T-helper 2 cell treated with Interferon-gamma antibody and Interleukin-4, amounts not matched to agents 5 μg/mL and 100 μg/mL, for 36 hours (primary cell): ENCODE results near the gene SCPEP1.

Experiments used
- DNase-seq: peaks from one replicate; pipeline ENCODE4 v3.0.0; 2021; ENCODE audit warnings: low spot score
- H3K27ac Mint-ChIP-seq: one replicate; pipeline ENCODE4 v1.8.0; 2021; ENCODE audit warnings: mild to moderate bottlenecking, mixed read lengths
- H3K27me3 Mint-ChIP-seq: one replicate; pipeline ENCODE4 v1.8.0; 2021; ENCODE audit warnings: low read depth, mixed read lengths
- H3K36me3 Mint-ChIP-seq: one replicate; pipeline ENCODE4 v1.8.0; 2021; ENCODE audit warnings: low read depth, mixed read lengths
- H3K4me1 Mint-ChIP-seq: one replicate; pipeline ENCODE4 v1.8.0; 2021; ENCODE audit warnings: low read depth, mixed read lengths
- H3K4me3 Mint-ChIP-seq: one replicate; pipeline ENCODE4 v1.8.0; 2022; ENCODE audit warnings: mild to moderate bottlenecking, moderate library complexity, mixed read lengths
- H3K9me3 Mint-ChIP-seq: one replicate; pipeline ENCODE4 v1.8.0; 2021; ENCODE audit warnings: mixed read lengths

SCPEP1 gene

DNA sequence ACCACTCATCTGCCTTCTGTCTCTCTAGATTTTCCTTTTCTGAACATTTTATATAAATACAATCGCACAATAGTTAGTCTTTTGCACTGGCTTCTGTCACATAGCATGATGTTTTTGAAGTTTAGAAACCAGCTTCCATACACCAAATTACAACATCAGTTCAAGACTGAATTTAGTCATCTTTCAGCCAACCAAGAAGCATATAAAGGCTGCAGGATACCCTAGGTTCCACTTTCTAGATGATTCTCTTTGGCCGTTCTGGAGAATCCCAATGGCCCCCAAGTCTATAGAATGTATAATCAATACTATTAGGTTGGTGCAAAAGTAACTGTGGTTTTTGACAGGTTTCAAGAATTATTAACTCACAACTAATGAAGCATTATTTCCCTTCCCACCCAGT, 19.4 kb downstream of the SCPEP1 start:
- Mint-ChIP-seq H3K4me1 (no peaks in the 10 kb centered on the region), H3K4me3 (no peak overlapping the region), H3K36me3 (peaks cover 3% of the 10 kb centered on the region), H3K27ac (no peak overlapping the region), H3K27me3 (no peaks in the 10 kb centered on the region), H3K9me3 (no peaks in the 10 kb centered on the region)
- DNase-seq: no peak

DNA sequence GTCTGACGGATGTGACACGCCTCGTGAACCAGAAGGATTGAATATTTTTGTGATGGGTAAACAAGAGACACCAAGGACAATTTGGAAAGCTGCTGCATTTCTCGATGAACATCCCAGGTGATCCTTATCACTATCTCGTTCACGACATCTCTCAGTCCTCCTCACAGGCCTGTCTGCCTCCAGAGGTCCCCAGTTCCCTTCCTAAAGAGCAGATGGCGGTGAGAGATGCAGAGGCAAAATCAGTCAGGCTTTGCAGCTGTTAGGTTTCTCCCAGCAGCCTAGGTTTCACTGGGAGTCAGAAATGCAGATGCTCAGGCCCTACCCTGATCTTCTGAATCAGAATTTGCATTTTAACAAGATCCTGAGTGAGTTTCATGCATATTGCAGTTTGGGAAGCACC, 23.6 kb downstream of the SCPEP1 start:
- Mint-ChIP-seq H3K9me3 (no peaks in the 10 kb centered on the region), H3K36me3 (peaks cover 3% of the 10 kb centered on the region), H3K27me3 (no peaks in the 10 kb centered on the region), H3K4me3 (no peak overlapping the region), H3K4me1 (peaks cover 8% of the 10 kb centered on the region), H3K27ac (no peak overlapping the region)
- DNase-seq: no peak

DNA sequence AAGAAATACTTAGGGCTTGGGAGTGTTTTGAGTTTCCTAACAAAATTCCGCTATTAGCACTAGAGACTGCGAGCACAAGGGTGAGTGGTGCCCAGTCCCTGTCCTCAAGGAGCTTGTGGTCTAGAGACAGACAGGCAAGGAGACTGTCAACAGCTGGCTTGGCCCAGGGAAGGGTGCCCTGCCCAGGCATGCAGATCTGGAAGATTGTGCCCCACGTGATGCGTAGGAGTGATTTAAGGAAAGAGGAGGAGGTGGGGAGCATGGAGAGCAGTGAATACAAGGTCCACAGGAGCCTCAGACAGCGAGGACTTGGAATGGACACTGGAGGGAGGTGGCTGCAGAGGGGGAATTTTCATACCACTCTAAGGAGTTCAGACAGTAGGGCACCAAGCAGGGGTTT, 25.0 kb downstream of the SCPEP1 start:
- Mint-ChIP-seq H3K36me3 (peaks cover 2% of the 10 kb centered on the region), H3K4me1 (peaks cover 8% of the 10 kb centered on the region), H3K27ac (no peak overlapping the region), H3K4me3 (no peak overlapping the region), H3K9me3 (no peaks in the 10 kb centered on the region), H3K27me3 (no peaks in the 10 kb centered on the region)
- DNase-seq: no peak

DNA sequence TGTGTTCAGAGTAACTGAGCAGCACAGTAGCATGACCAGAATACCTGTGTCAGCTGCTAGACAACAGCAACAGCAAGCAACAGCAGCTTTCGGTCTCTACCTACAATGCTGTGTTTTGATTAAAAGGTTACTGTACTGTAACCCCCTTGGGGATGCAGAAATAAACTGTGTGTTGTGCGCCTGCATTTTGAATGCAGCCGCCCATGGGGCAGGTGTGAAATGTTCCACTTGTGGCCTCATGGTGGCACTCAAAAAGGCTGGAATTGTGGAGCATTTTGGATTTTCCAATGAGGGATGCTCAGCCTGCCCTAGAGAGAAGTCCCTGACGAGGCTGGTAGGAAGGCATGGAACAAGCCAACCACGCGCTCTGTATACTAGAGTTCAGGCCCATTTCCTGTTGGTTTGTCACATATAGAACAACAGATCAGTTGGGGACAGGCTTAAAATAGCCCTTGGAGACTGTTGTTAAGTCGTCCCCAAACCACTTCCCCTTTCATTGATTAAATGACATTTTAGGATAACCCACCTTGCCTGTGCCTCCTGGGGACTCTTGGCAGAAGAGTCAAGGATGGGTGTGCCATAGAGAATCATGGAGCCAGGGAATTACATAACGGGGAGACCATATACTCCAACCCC, 27.1 kb downstream of the SCPEP1 start:
- H3K4me1 Mint-ChIP-seq: peaks cover 13% of the 10 kb centered on the region
- H3K9me3 Mint-ChIP-seq: no peaks in the 10 kb centered on the region
- no peak overlapping the region for H3K4me3 Mint-ChIP-seq
- peaks cover 5% of the 10 kb centered on the region for H3K27me3 Mint-ChIP-seq
- peaks cover 2% of the 10 kb centered on the region for H3K36me3 Mint-ChIP-seq
- no peak for DNase-seq
- H3K27ac Mint-ChIP-seq: no peak overlapping the region

DNA sequence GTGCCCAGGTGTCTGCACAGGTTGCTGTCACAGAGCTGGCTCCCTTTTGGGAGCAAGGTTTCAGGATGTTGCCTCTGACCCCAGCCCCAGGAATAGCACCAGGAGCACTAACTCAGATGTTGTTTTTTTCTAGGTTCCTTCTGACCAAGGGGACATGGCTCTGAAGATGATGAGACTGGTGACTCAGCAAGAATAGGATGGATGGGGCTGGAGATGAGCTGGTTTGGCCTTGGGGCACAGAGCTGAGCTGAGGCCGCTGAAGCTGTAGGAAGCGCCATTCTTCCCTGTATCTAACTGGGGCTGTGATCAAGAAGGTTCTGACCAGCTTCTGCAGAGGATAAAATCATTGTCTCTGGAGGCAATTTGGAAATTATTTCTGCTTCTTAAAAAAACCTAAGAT, 28.1 kb downstream of the SCPEP1 start:
- Mint-ChIP-seq H3K4me1 (peaks cover 15% of the 10 kb centered on the region), H3K27me3 (peaks cover 10% of the 10 kb centered on the region), H3K4me3 (no peak overlapping the region), H3K27ac (no peak overlapping the region), H3K9me3 (no peaks in the 10 kb centered on the region), H3K36me3 (peaks cover 2% of the 10 kb centered on the region)
- no peak for DNase-seq

DNA sequence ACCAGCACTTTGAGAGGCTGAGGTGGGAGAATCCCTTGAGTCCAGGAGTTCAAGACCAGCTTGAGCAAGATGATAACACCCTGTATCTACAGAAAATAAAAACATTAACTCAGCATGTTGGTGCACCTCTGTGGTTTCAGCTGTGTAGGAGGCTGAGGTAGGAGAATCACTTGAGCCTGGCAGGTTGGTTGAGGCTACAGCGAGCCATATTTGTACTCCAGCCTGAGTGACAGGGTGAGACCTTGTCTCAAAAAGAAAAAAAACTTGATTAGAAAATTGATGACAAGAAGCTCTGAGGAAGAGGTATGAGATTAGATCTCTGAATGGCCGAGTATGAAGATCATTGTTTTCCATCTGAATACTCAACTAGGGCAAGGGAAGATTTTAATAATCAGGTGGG, 31.0 kb downstream of the SCPEP1 start:
- Mint-ChIP-seq H3K4me1 (peaks cover 15% of the 10 kb centered on the region), H3K27me3 (peaks cover 14% of the 10 kb centered on the region), H3K36me3 (peaks cover 2% of the 10 kb centered on the region), H3K27ac (no peak overlapping the region), H3K4me3 (no peak overlapping the region), H3K9me3 (no peaks in the 10 kb centered on the region)
- DNase-seq: no peak

DNA sequence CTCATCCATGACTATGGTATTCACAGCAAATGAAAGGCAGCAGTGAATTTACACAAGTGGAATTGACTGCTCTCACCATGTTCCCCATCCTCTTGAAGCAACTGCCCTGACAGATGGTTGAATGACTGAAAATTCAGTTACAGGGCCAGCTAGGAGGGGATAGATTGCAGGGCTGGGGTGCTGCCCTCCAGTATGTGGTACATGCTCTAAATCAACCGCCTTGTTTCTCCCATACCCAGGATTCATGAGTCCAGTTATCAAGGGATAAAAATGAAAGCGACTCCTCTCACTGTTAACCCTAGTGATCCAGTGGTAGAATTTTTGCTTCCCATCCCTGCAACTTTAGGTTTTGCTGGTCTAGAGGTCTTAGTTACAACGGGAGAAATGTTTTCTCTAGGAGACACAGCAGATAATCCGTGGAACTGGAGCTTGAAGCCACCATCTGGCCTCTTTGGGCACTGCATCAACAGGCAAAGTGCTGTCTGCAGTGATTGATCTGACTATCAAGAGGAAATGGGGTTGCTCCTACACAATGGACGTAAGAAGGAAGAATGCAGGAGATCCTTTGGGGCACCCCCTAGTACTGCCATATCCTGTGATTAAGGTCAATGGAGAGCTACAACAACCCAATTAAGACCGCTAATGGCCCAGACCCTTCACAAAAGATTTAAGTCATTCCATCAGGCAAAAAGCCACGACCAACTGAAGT, 32.0 kb downstream of the SCPEP1 start:
- Mint-ChIP-seq H3K36me3 (peaks cover 2% of the 10 kb centered on the region), H3K27me3 (peaks cover 14% of the 10 kb centered on the region), H3K9me3 (no peaks in the 10 kb centered on the region), H3K4me1 (peaks cover 13% of the 10 kb centered on the region), H3K4me3 (no peak overlapping the region), H3K27ac (no peak overlapping the region)
- DNase-seq: peak; percentile 42

DNA sequence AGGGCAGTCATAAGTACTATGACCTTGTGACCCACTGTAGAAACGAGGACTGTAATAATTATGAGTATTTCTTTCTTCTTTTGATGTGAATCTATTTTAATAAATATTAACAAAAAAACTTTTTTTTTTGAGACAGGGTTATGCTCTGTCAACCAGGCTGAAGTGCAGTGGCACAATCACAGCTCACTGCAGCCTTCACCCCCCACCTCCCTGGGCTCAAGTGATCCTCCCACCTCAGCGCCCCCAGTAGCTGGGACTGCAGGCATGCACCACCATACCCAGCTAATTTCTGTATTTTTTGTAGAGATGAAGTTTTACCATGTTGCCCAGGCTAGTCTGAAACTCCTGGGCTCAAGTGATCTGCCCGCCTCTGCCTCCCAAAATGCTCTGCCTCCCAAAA, 32.6 kb downstream of the SCPEP1 start:
- H3K9me3 Mint-ChIP-seq: no peaks in the 10 kb centered on the region
- H3K4me3 Mint-ChIP-seq: no peak overlapping the region
- H3K36me3 Mint-ChIP-seq: no peaks in the 10 kb centered on the region
- no peak overlapping the region for H3K27ac Mint-ChIP-seq
- peaks cover 7% of the 10 kb centered on the region for H3K4me1 Mint-ChIP-seq
- DNase-seq: no peak
- peaks cover 14% of the 10 kb centered on the region for H3K27me3 Mint-ChIP-seq

DNA sequence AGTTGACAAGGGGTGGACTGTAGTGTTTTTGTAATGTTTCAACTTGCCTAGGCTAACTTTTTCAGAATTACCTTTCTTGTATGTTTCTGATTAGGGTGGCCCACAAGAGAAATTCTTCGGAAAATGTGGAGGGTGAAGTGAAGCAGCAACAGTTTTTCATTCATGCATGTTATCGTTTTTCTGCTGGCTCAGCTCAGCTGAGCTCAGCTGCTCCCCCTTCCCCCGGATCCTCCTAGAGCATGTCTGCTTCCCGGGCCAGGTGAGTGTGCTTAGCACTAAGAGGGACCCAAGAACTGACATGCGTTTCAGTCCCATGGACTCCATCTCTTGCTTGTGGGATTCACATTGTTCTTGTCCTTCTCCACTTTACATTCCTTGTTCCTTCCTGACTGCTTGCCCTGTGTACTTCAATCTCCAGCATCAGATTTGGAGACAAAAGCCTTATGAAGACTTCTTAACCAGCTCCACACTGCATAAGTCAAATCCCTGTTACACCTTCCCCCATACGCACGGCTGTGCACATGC, 33.6 kb downstream of the SCPEP1 start:
- Mint-ChIP-seq H3K9me3 (no peaks in the 10 kb centered on the region), H3K27me3 (peaks cover 14% of the 10 kb centered on the region), H3K4me1 (peaks cover 7% of the 10 kb centered on the region), H3K4me3 (no peak overlapping the region), H3K36me3 (no peaks in the 10 kb centered on the region), H3K27ac (no peak overlapping the region)
- no peak for DNase-seq

DNA sequence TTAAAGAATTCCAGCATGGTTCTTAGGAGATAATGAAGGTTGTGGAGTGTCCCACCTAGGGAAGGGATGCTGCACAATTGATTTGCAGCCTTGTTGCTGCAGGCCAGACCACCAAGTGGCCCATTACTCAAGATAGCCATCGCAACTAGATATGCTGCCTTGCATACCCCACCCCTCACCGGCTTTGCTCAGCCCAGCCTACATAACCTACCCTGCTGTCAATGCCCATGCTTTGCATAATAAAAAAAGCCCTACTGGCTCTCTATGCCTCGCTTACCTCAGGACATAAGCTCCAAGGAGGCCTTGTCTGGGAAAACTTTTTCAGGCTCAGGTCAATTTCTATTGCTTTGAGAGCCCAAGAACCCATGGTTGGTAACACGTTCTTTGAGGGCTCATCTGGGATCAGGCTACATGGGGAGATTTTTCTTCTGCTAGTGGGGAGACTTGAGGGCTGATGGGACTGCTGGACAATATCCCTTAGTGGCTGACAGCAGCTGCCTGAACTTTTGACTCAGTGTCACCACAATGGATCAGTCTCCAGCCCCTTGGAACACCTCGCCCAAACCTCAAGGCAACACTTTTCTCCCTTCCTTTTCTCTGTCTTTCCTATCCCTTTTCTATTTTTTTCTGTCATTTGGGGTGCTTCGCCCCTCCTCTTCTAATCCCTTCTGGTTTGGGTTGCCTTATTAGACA, 38.3 kb downstream of the SCPEP1 start:
- no peak for DNase-seq
- peaks cover 14% of the 10 kb centered on the region for H3K27me3 Mint-ChIP-seq
- H3K9me3 Mint-ChIP-seq: no peaks in the 10 kb centered on the region
- H3K27ac Mint-ChIP-seq: no peak overlapping the region
- no peak overlapping the region for H3K4me3 Mint-ChIP-seq
- H3K4me1 Mint-ChIP-seq: no peaks in the 10 kb centered on the region
- H3K36me3 Mint-ChIP-seq: no peaks in the 10 kb centered on the region

DNA sequence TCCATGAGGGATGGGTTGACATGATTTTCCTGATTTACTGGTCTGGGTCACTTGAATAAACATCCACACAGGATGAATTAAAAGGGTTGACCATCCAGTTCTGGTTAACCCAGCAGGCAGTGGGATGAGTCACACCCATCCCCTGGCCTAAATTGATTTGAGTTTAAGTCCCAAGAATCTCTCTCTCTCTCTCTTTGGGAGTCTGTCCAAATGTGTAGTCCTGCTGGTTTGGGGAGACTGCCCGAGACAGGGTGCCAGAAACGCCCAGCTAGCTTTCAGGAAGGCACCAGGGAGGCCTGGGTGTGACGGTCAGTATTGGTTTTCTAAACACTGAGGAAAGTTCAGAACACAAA, 38.8 kb downstream of the SCPEP1 start:
- no peak overlapping the region for H3K27ac Mint-ChIP-seq
- no peaks in the 10 kb centered on the region for H3K9me3 Mint-ChIP-seq
- H3K4me1 Mint-ChIP-seq: no peaks in the 10 kb centered on the region
- H3K4me3 Mint-ChIP-seq: no peak overlapping the region
- H3K27me3 Mint-ChIP-seq: peaks cover 12% of the 10 kb centered on the region
- DNase-seq: no peak
- H3K36me3 Mint-ChIP-seq: no peaks in the 10 kb centered on the region

DNA sequence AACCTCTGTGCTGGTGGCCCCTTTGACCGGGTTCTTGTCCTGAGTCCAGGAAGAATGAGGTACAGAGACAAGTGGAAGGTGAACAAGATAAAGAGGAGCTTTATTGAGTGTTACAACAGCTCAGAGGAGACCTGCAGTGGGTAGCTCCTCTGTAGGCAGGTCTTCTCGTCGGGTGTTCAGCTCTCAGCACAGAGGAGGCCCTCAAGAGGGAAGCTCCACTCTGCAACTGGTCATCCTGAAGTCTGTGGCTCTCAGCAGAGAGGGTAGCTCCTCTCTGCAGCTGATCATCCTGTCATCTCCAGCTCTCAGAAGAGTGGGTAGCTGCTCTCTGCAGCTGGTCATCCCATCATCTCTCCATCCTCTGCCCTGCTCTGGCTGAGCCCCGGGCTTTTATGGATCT, 39.7 kb downstream of the SCPEP1 start:
- Mint-ChIP-seq H3K27ac (no peak overlapping the region), H3K9me3 (no peaks in the 10 kb centered on the region), H3K36me3 (no peaks in the 10 kb centered on the region), H3K27me3 (peaks cover 10% of the 10 kb centered on the region), H3K4me3 (no peak overlapping the region), H3K4me1 (no peaks in the 10 kb centered on the region)
- no peak for DNase-seq

DNA sequence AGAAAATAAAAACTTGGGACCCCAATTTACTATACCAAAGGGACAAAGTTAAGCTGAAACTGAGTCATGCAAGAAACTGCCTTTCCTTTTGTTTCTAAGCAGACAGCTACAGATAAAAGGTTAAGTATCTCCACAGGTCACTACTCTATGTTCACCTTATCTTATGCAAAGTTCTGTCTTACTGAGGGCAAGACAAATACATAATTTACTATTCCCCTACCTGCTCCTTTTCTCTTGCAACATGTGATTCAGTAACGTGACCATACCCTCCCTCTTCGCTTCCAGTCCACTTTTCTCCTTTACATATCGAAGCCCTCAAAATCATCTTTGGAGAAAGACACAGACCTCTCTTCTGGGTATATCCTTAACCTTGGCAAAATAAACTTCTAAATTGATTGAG, 42.3 kb downstream of the SCPEP1 start:
- Mint-ChIP-seq H3K4me1 (no peaks in the 10 kb centered on the region), H3K4me3 (no peak overlapping the region), H3K27me3 (peaks cover 10% of the 10 kb centered on the region), H3K27ac (no peak overlapping the region), H3K36me3 (no peaks in the 10 kb centered on the region), H3K9me3 (peaks cover 9% of the 10 kb centered on the region)
- no peak for DNase-seq

DNA sequence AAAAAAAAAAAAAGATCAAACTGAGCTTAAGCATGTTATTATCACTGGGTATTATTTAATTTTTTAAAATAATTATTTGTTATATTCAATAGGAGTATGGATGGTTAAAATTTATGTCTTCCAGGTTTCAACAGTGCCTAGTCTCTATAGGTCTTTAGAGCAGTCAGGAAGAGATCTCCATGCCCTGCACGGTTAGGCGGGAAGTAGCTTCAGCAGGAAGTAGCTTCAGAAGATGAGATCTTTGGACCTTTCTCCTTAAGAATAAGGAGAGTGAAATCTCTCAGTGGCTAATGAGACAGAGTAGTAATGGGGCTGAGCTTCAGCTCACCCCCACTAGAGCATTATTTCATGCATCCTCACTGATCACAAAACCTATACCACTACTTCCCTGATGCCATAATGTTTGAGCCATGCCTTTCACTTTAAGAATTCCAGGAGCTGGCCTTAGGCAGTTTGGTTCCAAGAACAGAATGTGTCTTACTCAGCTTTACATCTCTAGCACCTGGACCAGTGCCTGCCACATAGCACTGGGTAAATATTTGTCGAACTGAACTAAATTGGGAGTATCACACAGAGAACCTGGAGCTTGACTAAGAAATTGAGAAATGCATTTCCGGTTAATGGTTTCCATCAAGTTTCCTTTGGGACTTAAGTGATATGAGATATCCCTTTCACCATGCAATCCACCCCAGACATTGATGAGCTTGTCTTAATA, 43.5 kb downstream of the SCPEP1 start:
- H3K9me3 Mint-ChIP-seq: peaks cover 17% of the 10 kb centered on the region
- H3K36me3 Mint-ChIP-seq: no peaks in the 10 kb centered on the region
- H3K4me3 Mint-ChIP-seq: no peak overlapping the region
- H3K27me3 Mint-ChIP-seq: peaks cover 10% of the 10 kb centered on the region
- no peaks in the 10 kb centered on the region for H3K4me1 Mint-ChIP-seq
- DNase-seq: no peak
- no peak overlapping the region for H3K27ac Mint-ChIP-seq
